ENCODE data around the gene OTOP1. TPM values are rescaled to one million over a fixed set of nuclear protein-coding genes. Genes with fewer than 3 reads are reported as not detected.
"Not testable (repeated sequence)": the region's sequence is repeated elsewhere in the genome, so short reads cannot be mapped to it uniquely, and the experiment has no call there.

Gene OTOP1
- total and polyA plus RNA-seq, 10 of the 15 experiments (the other 5 are each of a cell fraction or from before 2014, with no cell fraction given) = not detected

DNA sequence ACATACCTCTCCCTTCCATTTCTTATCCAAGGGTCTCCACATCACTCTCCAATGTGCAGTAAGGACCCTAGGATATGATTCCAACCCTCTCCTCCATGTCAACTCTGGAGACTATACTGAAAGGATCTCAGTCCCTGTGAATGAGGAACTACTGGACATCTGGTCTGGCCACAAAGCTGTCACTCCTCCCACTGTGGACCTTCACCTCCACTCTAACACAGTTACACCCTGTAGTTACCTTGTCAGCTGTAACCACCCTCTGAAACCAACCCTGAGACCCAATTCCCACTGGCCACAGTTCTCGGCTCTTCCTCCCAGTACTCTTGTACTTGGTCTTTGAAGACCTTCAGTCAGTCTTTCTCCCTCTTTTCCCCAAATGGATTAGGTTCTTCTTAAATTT, 18.4 kb upstream of the OTOP1 start:
- Histone ChIP-seq H3K4me2 (ENCODE audit: control insufficient read depth, insufficient read depth) (no peak overlapping the region), H3K9me3 (replicated peaks; ENCODE audit: control insufficient read depth, insufficient read depth, low read length) (no peaks in the 10 kb centered on the region), H3K79me2 (ENCODE audit: control insufficient read depth, insufficient read depth, low read length) (peaks cover 13% of the 10 kb centered on the region), H3K27me3 (replicated peaks in 1 of 2; ENCODE audit: control insufficient read depth in 2 of 2, insufficient read depth in 2 of 2, low read length in 1 of 2) (no peaks in the 10 kb centered on the region), H3K4me1 (ENCODE audit: control insufficient read depth, insufficient read depth, low read length) (peaks cover 7% of the 10 kb centered on the region), H4K20me1 (ENCODE audit: control insufficient read depth, insufficient read depth) (no peaks in the 10 kb centered on the region), H3K27ac (ENCODE audit: control insufficient read depth, insufficient read depth) (no peak overlapping the region), H2AFZ (ENCODE audit: control insufficient read depth, low read depth, low read length) (no peak overlapping the region), H3K4me3 (no peak overlapping the region), H3K36me3 (ENCODE audit: control insufficient read depth in 2 of 2, insufficient read depth in 2 of 2, low read length in 1 of 2) (peaks cover 3 to 6% of the 10 kb centered on the region in 2 experiments; a peak in 3 of 4 replicates), H3K9ac (ENCODE audit: control insufficient read depth, insufficient read depth, low read length) (no peak overlapping the region)
- RAD21 ChIA-PET (ENCODE audit: unreplicated experiment) = no interaction called here
- FAIRE-seq (no peak), DNase-seq (ENCODE audit: low read depth, low spot score) (no peak), ATAC-seq (no peak)
- 100% methylated on average over 1 of the region's 1 CpG for WGBS (ENCODE audit: insufficient coverage, insufficient replicate concordance, low lambda C conversion rate, missing lambda C conversion rate)
- TF ChIP-seq, protein P1, sequence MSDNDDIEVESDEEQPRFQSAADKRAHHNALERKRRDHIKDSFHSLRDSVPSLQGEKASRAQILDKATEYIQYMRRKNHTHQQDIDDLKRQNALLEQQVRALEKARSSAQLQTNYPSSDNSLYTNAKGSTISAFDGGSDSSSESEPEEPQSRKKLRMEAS (IDR thresholded peaks at IDR 0.05; ENCODE audit: low read depth, low read length) = no peak
- TF ChIP-seq, protein P2, sequence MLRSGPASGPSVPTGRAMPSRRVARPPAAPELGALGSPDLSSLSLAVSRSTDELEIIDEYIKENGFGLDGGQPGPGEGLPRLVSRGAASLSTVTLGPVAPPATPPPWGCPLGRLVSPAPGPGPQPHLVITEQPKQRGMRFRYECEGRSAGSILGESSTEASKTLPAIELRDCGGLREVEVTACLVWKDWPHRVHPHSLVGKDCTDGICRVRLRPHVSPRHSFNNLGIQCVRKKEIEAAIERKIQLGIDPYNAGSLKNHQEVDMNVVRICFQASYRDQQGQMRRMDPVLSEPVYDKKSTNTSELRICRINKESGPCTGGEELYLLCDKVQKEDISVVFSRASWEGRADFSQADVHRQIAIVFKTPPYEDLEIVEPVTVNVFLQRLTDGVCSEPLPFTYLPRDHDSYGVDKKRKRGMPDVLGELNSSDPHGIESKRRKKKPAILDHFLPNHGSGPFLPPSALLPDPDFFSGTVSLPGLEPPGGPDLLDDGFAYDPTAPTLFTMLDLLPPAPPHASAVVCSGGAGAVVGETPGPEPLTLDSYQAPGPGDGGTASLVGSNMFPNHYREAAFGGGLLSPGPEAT (IDR thresholded peaks at IDR 0.05; ENCODE audit: low read depth) = no peak
- TF ChIP-seq ZNF622 (IDR thresholded peaks at IDR 0.05) = no peak
- TF ChIP-seq ETV6 (conservative IDR thresholded peaks at IDR 0.05 in 1 of 2, IDR thresholded peaks at IDR 0.05 in 1 of 2; ENCODE audit: borderline replicate concordance in 1 of 2, low read depth in 1 of 2) = no peak
- TF ChIP-seq MTA3 (IDR thresholded peaks at IDR 0.05; ENCODE audit: borderline replicate concordance, low read length) = no peak
- TF ChIP-seq SREBF2 (IDR thresholded peaks at IDR 0.05; ENCODE audit: low read length) = no peak
- TF ChIP-seq SUPT20H (IDR thresholded peaks at IDR 0.05; ENCODE audit: borderline replicate concordance, control insufficient read depth, low read depth, low read length) = no peak
- CTCF ChIA-PET = no interaction called here
- in situ Hi-C loops (cut with MboI) (no loop called here), intact Hi-C loops (cut with micrococcal nuclease; ENCODE audit: unreplicated experiment) (no loop called here)
- SMC1A ChIA-PET (ENCODE audit: uncharacterized antibody, unreplicated experiment) = no interaction called here
- POLR2A ChIA-PET = no interaction called here
- BruUV-seq (replicated peaks) = no TSS peak

DNA sequence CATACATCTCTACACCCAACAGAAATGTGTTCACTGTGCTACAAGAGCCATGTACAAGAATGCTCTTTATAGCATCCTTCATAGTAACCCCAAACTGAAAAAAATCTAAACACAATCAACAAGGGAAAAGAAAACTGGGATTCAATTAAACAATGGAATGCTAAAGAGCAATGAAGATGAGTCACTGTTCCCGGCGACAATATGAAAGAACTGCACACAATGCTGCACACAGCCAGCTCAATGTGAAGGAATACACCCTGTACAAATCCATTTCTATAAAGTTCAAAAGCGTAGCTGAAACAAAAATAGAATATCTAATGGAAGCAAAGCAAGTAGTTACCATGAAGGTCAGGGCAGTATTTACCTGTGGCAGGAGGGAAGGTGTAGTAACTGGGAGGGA, 12.8 kb upstream of the OTOP1 start:
- H4K20me1 ChIP-seq (ENCODE audit: control insufficient read depth, insufficient read depth); CTCF ChIA-PET; H3K4me2 ChIP-seq (ENCODE audit: control insufficient read depth, insufficient read depth); ATAC-seq; BruUV-seq (replicated peaks); in situ Hi-C loops (cut with MboI); FAIRE-seq; H3K4me1 ChIP-seq (ENCODE audit: control insufficient read depth, insufficient read depth, low read length); H3K9ac ChIP-seq (ENCODE audit: control insufficient read depth, insufficient read depth, low read length); H3K27ac ChIP-seq (ENCODE audit: control insufficient read depth, insufficient read depth); DNase-seq (ENCODE audit: low read depth, low spot score); H3K4me3 ChIP-seq; POLR2A ChIA-PET; H3K27me3 ChIP-seq (replicated peaks in 1 of 2; ENCODE audit: control insufficient read depth in 2 of 2, insufficient read depth in 2 of 2, low read length in 1 of 2); H3K9me3 ChIP-seq (replicated peaks; ENCODE audit: control insufficient read depth, insufficient read depth, low read length); intact Hi-C loops (cut with micrococcal nuclease; ENCODE audit: unreplicated experiment); SMC1A ChIA-PET (ENCODE audit: uncharacterized antibody, unreplicated experiment); H3K79me2 ChIP-seq (ENCODE audit: control insufficient read depth, insufficient read depth, low read length); H3K36me3 ChIP-seq (ENCODE audit: control insufficient read depth in 2 of 2, insufficient read depth in 2 of 2, low read length in 1 of 2); RAD21 ChIA-PET (ENCODE audit: unreplicated experiment); H2AFZ ChIP-seq (ENCODE audit: control insufficient read depth, low read depth, low read length): not testable (repeated sequence)
- 100% methylated on average over 3 of the region's 3 CpGs for WGBS (ENCODE audit: insufficient coverage, insufficient replicate concordance, low lambda C conversion rate, missing lambda C conversion rate)
